GM23338 (cell line): ENCODE results near the gene VPS4A. TPM values are rescaled to one million over a fixed set of nuclear protein-coding genes. Genes with fewer than 3 reads are reported as not detected.

ENCODE experiments used
- CREB1 ChIP-seq: fragments of 250-450 bp; sonication (Bioruptor Pico); IDR thresholded peaks from 2 replicates; pipeline ENCODE4 v1.5.0; 2020; ENCODE audit warnings: low read depth, mild to moderate bottlenecking, moderate library complexity
- ETS1 ChIP-seq: IDR thresholded peaks from 2 replicates; pipeline ENCODE4 v1.6.1; 2016; ENCODE audit warnings: antibody characterized with exemption
- EZH2 ChIP-seq: fragments of 200-600 bp; sonication (generic); IDR thresholded peaks from one replicate; pipeline ENCODE4 v1.8.0; 2017; ENCODE audit warnings: antibody characterized with exemption, mild to moderate bottlenecking, low read depth; ENCODE audit not compliant: unreplicated experiment
- JUNB ChIP-seq: IDR thresholded peaks from one replicate; pipeline ENCODE4 v1.6.1; 2016; ENCODE audit warnings: antibody characterized with exemption; ENCODE audit not compliant: unreplicated experiment
- NANOG ChIP-seq: IDR thresholded peaks from 2 replicates; pipeline ENCODE4 v1.6.1; 2016; ENCODE audit warnings: antibody characterized with exemption, borderline replicate concordance
- POLR2AphosphoS5 ChIP-seq: IDR thresholded peaks from 2 replicates; pipeline ENCODE4 v1.6.1; 2016; ENCODE audit warnings: antibody characterized with exemption, low read depth
- STAT1 ChIP-seq: IDR thresholded peaks from one replicate; pipeline ENCODE4 v1.6.1; 2016; ENCODE audit warnings: antibody characterized with exemption; ENCODE audit not compliant: unreplicated experiment
- ZNF114 ChIP-seq: fragments of 250-450 bp; sonication (Bioruptor Pico); IDR thresholded peaks from 2 replicates; pipeline ENCODE4 v1.5.0; 2020; ENCODE audit warnings: mild to moderate bottlenecking, moderate library complexity
- ZNF331 ChIP-seq: fragments of 250-450 bp; sonication (Bioruptor Pico); IDR thresholded peaks from 2 replicates; pipeline ENCODE4 v1.5.0; 2020; ENCODE audit warnings: low read depth, mild to moderate bottlenecking, moderate library complexity
- polyA plus RNA-seq: library from polyadenylated mRNA; unstranded; fragments of >200 nt; fragmentation: Nextera tagmentation; extraction: Ambion mirVana; gene quantifications from 2 replicates; pipeline ENCODE4 v1.2.1, GENCODE V29; 2016
- total RNA-seq: library from RNA; depleted of rRNA; stranded (reverse); fragments of >200 nt; shearing (Covaris generic); gene quantifications from 2 replicates; pipeline ENCODE4 v1.2.3, GENCODE V29; 2014
- TF ChIP-seq, protein P1 (sequence below): fragments of 250-450 bp; sonication (Bioruptor Pico); IDR thresholded peaks from 2 replicates; pipeline ENCODE4 v1.5.0; 2020; ENCODE audit warnings: mild to moderate bottlenecking, moderate library complexity

VPS4A gene
- total and polyA plus RNA-seq, 2 experiments from 2014 or later: 29.1 to 32.7 TPM

DNA sequence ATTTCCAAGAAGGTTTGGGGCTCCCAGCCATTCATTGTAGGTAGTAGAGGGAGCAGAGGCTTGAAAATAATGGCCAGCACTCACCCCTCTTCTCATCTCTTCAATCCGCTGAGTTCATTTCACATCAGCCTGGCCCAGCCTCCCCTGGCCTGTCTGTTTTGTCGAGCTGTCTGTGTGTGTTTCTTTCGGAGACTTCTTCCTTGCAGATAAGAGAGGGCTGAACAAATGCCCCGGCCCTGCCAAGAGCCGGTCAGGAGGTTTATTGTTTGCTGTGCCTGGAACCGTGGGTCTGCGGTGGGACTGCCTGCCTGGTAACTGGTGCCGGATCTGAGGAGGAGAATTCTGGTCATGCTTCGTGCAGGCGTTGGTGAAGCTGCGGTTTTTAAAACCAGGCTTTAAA, 3.4 kb downstream of the VPS4A start (continued):
- TF ChIP-seq, protein P1, sequence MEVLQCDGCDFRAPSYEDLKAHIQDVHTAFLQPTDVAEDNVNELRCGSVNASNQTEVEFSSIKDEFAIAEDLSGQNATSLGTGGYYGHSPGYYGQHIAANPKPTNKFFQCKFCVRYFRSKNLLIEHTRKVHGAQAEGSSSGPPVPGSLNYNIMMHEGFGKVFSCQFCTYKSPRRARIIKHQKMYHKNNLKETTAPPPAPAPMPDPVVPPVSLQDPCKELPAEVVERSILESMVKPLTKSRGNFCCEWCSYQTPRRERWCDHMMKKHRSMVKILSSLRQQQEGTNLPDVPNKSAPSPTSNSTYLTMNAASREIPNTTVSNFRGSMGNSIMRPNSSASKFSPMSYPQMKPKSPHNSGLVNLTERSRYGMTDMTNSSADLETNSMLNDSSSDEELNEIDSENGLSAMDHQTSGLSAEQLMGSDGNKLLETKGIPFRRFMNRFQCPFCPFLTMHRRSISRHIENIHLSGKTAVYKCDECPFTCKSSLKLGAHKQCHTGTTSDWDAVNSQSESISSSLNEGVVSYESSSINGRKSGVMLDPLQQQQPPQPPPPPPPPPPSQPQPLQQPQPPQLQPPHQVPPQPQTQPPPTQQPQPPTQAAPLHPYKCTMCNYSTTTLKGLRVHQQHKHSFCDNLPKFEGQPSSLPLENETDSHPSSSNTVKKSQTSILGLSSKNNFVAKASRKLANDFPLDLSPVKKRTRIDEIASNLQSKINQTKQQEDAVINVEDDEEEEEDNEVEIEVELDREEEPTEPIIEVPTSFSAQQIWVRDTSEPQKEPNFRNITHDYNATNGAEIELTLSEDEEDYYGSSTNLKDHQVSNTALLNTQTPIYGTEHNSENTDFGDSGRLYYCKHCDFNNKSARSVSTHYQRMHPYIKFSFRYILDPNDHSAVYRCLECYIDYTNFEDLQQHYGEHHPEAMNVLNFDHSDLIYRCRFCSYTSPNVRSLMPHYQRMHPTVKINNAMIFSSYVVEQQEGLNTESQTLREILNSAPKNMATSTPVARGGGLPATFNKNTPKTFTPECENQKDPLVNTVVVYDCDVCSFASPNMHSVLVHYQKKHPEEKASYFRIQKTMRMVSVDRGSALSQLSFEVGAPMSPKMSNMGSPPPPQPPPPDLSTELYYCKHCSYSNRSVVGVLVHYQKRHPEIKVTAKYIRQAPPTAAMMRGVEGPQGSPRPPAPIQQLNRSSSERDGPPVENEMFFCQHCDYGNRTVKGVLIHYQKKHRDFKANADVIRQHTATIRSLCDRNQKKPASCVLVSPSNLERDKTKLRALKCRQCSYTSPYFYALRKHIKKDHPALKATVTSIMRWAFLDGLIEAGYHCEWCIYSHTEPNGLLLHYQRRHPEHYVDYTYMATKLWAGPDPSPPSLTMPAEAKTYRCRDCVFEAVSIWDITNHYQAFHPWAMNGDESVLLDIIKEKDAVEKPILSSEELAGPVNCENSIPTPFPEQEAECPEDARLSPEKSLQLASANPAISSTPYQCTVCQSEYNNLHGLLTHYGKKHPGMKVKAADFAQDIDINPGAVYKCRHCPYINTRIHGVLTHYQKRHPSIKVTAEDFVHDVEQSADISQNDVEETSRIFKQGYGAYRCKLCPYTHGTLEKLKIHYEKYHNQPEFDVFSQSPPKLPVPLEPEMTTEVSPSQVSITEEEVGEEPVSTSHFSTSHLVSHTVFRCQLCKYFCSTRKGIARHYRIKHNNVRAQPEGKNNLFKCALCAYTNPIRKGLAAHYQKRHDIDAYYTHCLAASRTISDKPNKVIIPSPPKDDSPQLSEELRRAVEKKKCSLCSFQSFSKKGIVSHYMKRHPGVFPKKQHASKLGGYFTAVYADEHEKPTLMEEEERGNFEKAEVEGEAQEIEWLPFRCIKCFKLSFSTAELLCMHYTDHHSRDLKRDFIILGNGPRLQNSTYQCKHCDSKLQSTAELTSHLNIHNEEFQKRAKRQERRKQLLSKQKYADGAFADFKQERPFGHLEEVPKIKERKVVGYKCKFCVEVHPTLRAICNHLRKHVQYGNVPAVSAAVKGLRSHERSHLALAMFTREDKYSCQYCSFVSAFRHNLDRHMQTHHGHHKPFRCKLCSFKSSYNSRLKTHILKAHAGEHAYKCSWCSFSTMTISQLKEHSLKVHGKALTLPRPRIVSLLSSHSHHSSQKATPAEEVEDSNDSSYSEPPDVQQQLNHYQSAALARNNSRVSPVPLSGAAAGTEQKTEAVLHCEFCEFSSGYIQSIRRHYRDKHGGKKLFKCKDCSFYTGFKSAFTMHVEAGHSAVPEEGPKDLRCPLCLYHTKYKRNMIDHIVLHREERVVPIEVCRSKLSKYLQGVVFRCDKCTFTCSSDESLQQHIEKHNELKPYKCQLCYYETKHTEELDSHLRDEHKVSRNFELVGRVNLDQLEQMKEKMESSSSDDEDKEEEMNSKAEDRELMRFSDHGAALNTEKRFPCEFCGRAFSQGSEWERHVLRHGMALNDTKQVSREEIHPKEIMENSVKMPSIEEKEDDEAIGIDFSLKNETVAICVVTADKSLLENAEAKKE: no peak
- TF ChIP-seq EZH2: no peak
- no peak for TF ChIP-seq JUNB
- TF ChIP-seq ZNF114: no peak
- no peak for TF ChIP-seq STAT1
- no peak for TF ChIP-seq CREB1
- no peak for TF ChIP-seq POLR2AphosphoS5
- no peak for TF ChIP-seq ZNF331
- no peak for TF ChIP-seq NANOG
- TF ChIP-seq ETS1: no peak
